ENCODE data around the gene CERS1. TPM values are rescaled to one million over a fixed set of nuclear protein-coding genes. Genes with fewer than 3 reads are reported as not detected.

CERS1 gene
- total and polyA plus RNA-seq, 2 donors (not counting 3 experiments of a cell fraction or from before 2014, with no cell fraction given), result 4.0 to 8.5 TPM

- no peak overlapping the region for H3K27ac ChIP-seq (ENCODE audit: insufficient read depth, low read depth, low read length)
- intact Hi-C loops (cut with micrococcal nuclease), result no loop called here
- H3K4me2 ChIP-seq (ENCODE audit: insufficient read depth, low read length), result no peak overlapping the region
- BruUV-seq (replicated peaks), result no TSS peak
- H3K4me3 ChIP-seq (replicated peaks in 1 of 3; ENCODE audit: insufficient read depth in 1 of 3, low read depth in 1 of 3, low read length in 3 of 3), result no peak overlapping the region
- H3K9ac ChIP-seq (replicated peaks; ENCODE audit: extremely low read depth, insufficient read depth, low read length), result no peak overlapping the region
- no peak for DNase-seq (ENCODE audit: low read depth, low spot score)
- FAIRE-seq, result no peak
- dilution Hi-C loops (cut with MboI; ENCODE audit: extremely low pct_ligation_motif_present, low sequenced_read_pairs), result no loop called here
- no peaks in the 10 kb centered on the region for H3K9me1 ChIP-seq (replicated peaks; ENCODE audit: control insufficient read depth, extremely low read depth, insufficient read depth, low read length)
- H3K36me3 ChIP-seq (ENCODE audit: control insufficient read depth in 2 of 2, extremely low read depth in 1 of 2, insufficient read depth in 2 of 2, low read length in 2 of 2), result peaks cover 8 to 33% of the 10 kb centered on the region in 2 experiments
- no peaks in the 10 kb centered on the region for H4K20me1 ChIP-seq (replicated peaks; ENCODE audit: control insufficient read depth, extremely low read depth, insufficient read depth, low read length)
- no peaks in the 10 kb centered on the region for H3K27me3 ChIP-seq (ENCODE audit: control insufficient read depth in 2 of 2, insufficient read depth in 2 of 2, low read length in 2 of 2)
- peaks cover 37% of the 10 kb centered on the region for H3K79me2 ChIP-seq (ENCODE audit: control insufficient read depth, insufficient read depth, low read length)
- H2AFZ ChIP-seq (ENCODE audit: low read depth, low read length), result no peak overlapping the region
- ChIA-PET CTCF (interaction anchor here (0.9 to 1.4 kb wide), 2 partner anchors 65 kb away, joined by 3 to 7 read pairs; no protein-coding TSS in a partner anchor), POLR2A (no interaction called here)
- H3K9me3 ChIP-seq (replicated peaks; ENCODE audit: control insufficient read depth, insufficient read depth, low read length), result no peaks in the 10 kb centered on the region
- peaks cover 13% of the 10 kb centered on the region for H3K4me1 ChIP-seq (ENCODE audit: control insufficient read depth, extremely low read depth, insufficient read depth, low read length)
- TF ChIP-seq EZH2 (IDR thresholded peaks at IDR 0.05; ENCODE audit: borderline replicate concordance, low read depth, low read length, severe bottlenecking), result no peak
- TF ChIP-seq POLR2A (IDR thresholded peaks at IDR 0.05; ENCODE audit: low read depth, low read length), result peak; percentile 35
Measured at GRCh38 chr19:18921593-18921992, 25.6 kb upstream of the CERS1 start.

DNA sequence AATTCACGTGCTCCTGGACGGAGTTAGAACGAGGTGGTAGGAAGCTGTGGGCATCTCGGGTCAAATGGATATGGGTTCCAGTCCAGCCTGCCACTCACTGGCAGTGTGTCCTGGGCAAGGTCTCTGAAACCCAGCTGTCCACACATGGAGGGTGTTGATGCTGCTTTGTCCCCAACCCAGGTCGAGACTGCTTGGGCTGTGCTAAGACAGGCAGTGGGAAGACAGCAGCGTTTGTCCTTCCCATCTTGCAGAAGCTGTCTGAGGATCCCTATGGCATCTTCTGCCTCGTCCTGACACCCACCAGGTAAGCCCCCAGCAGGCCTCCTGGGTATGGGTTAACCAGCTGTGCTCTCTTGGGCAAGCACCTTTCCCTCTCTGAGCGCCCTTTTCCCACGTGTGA lies 24.4 kb upstream of the CERS1 start:
- ChIA-PET POLR2A (no interaction called here), CTCF (interaction anchor here (1.3 to 1.4 kb wide), 2 partner anchors 66 to 75 kb away, joined by 3 to 7 read pairs; no protein-coding TSS in a partner anchor)
- peaks cover 13% of the 10 kb centered on the region for H3K4me1 ChIP-seq (ENCODE audit: control insufficient read depth, extremely low read depth, insufficient read depth, low read length)
- H3K27me3 ChIP-seq (ENCODE audit: control insufficient read depth in 2 of 2, insufficient read depth in 2 of 2, low read length in 2 of 2), result no peaks in the 10 kb centered on the region
- peak overlapping the region; percentile 89 for H3K4me2 ChIP-seq (ENCODE audit: insufficient read depth, low read length)
- no TSS peak for BruUV-seq (replicated peaks)
- DNase-seq (ENCODE audit: low read depth, low spot score) (no peak), FAIRE-seq (no peak)
- peak overlapping the region; percentile 70 to 96 (median 81) for H3K4me3 ChIP-seq (replicated peaks in 1 of 3; ENCODE audit: insufficient read depth in 1 of 3, low read depth in 1 of 3, low read length in 3 of 3)
- H3K9me1 ChIP-seq (replicated peaks; ENCODE audit: control insufficient read depth, extremely low read depth, insufficient read depth, low read length), result no peaks in the 10 kb centered on the region
- dilution Hi-C loops (cut with MboI; ENCODE audit: extremely low pct_ligation_motif_present, low sequenced_read_pairs), result no loop called here
- peak overlapping the region; percentile 80 for H3K9ac ChIP-seq (replicated peaks; ENCODE audit: extremely low read depth, insufficient read depth, low read length)
- peaks cover 8 to 26% of the 10 kb centered on the region in 2 experiments for H3K36me3 ChIP-seq (ENCODE audit: control insufficient read depth in 2 of 2, extremely low read depth in 1 of 2, insufficient read depth in 2 of 2, low read length in 2 of 2)
- no peak overlapping the region for H2AFZ ChIP-seq (ENCODE audit: low read depth, low read length)
- no peak overlapping the region for H3K27ac ChIP-seq (ENCODE audit: insufficient read depth, low read depth, low read length)
- intact Hi-C loops (cut with micrococcal nuclease), result no loop called here
- TF ChIP-seq POLR2A (IDR thresholded peaks at IDR 0.05; ENCODE audit: low read depth, low read length), result no peak
- TF ChIP-seq MYC (IDR thresholded peaks at IDR 0.05; ENCODE audit: low read depth, low read length), result no peak
- TF ChIP-seq JUN (IDR thresholded peaks at IDR 0.05; ENCODE audit: borderline replicate concordance, insufficient read depth, insufficient read length, low read depth), result no peak
- TF ChIP-seq FOS (IDR thresholded peaks at IDR 0.05; ENCODE audit: borderline replicate concordance, insufficient read depth, low read length), result no peak
- no peak for TF ChIP-seq POLR2AphosphoS5 (IDR thresholded peaks at IDR 0.05; ENCODE audit: insufficient read depth, low read depth, low read length)
- no peak for TF ChIP-seq MAX (IDR thresholded peaks at IDR 0.05; ENCODE audit: insufficient read depth, insufficient read length)
- TF ChIP-seq GATA2 (IDR thresholded peaks at IDR 0.05; ENCODE audit: insufficient read depth, insufficient read length, low read depth, low read length), result no peak
- no peak for TF ChIP-seq EZH2 (IDR thresholded peaks at IDR 0.05; ENCODE audit: borderline replicate concordance, low read depth, low read length, severe bottlenecking)
- no peak for TF ChIP-seq CTCF (IDR thresholded peaks at IDR 0.05; ENCODE audit: extremely low read depth in 1 of 2, insufficient read depth in 1 of 2, low read depth in 1 of 2, low read length in 2 of 2)
- H3K79me2 ChIP-seq (ENCODE audit: control insufficient read depth, insufficient read depth, low read length), result peaks cover 41% of the 10 kb centered on the region
- no peaks in the 10 kb centered on the region for H3K9me3 ChIP-seq (replicated peaks; ENCODE audit: control insufficient read depth, insufficient read depth, low read length)
- peaks cover 2% of the 10 kb centered on the region for H4K20me1 ChIP-seq (replicated peaks; ENCODE audit: control insufficient read depth, extremely low read depth, insufficient read depth, low read length)

All from endothelial cell of umbilical vein (primary cell).